Subcutaneous adipose tissue (tissue), 4 donors: ENCODE measurements around the gene AGTRAP. TPM values are rescaled to one million over a fixed set of nuclear protein-coding genes. Genes with fewer than 3 reads are reported as not detected.

Experiments used
- CTCF ChIP-seq: fragments of 450-650 bp; IDR thresholded peaks from one replicate; pipeline ENCODE4 v1.5.1; 2016; ENCODE audit warnings: low read depth, mild to moderate bottlenecking, control low read depth, antibody characterized with exemption, moderate library complexity
- total RNA-seq, 4 donors: library from RNA; depleted of rRNA; stranded (reverse); fragments of >200 nt; gene quantifications; one replicate each; pipeline ENCODE4 v1.1.0, GENCODE V29; 2016

The AGTRAP gene
- total RNA-seq, 4 donors from 2014 or later, result 22.0 to 82.3 (median 58.3) TPM

- TF ChIP-seq CTCF, result no peak
Observed at GRCh38 chr1:11720525-11720924, 15.4 kb upstream of the AGTRAP start.

- no peak for TF ChIP-seq CTCF
Observed at GRCh38 chr1:11721311-11721710, 14.6 kb upstream of the AGTRAP start.

GRCh38 chr1:11722538-11722937, 13.4 kb upstream of the AGTRAP start:
- no peak for TF ChIP-seq CTCF

GRCh38 chr1:11725616-11726015, 10.3 kb upstream of the AGTRAP start:
- no peak for TF ChIP-seq CTCF

- TF ChIP-seq CTCF, result no peak
Observed at GRCh38 chr1:11727119-11727518, 8.8 kb upstream of the AGTRAP start.

GRCh38 chr1:11728126-11728806, 7.7 kb upstream of the AGTRAP start:
- TF ChIP-seq CTCF, result no peak

- TF ChIP-seq CTCF, result no peak
Observed at GRCh38 chr1:11729155-11729497, 6.8 kb upstream of the AGTRAP start.
